ENCODE measurements around the gene SELENOS. TPM values are rescaled to one million over a fixed set of nuclear protein-coding genes. Genes with fewer than 3 reads are reported as not detected.

The SELENOS gene
- total RNA-seq, 2 experiments from 2014 or later, result 43.0 to 45.7 TPM

DNA sequence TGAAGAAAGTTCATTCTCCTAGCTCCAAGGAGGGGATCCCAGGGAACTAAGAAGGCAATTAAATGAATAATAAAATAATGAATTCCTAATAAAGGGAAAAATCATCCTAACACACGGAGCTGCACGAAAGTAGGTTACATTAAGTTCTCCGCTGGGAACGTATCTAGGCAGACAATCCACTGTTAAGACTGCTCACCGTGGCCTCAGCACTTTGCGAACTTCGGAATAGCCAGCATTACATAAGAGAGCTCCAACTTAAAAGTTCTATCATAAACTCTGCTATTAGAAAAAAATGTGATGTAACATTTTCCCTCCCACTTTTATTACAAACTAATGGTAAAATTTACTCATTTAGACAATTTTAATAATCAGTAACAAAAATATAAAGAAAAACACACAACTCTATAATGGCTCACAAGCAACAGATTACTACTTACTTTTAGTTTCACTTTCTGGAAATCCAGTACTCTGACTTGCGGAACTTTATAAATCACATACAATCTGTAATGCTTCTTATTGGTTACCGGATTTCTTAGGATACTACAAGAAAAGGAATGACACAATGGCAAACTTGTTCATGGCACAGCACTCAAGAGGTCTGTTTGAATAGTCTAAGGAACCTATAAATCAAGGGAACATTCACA, 9.3 kb upstream of the SELENOS start:
- no peak overlapping the region for H3K4me3 Mint-ChIP-seq
- peak overlapping the region; percentile 19 for H3K27ac Mint-ChIP-seq
- ChIA-PET POLR2A (interaction anchor here (0.6 to 5.8 kb wide), 2 partner anchors 7 to 425 kb away, joined by 3 to 54 read pairs; partner anchors contain the start of gene SNRPA1), CTCF (interaction anchor here (1.2 to 5.5 kb wide), 2 partner anchors 12 to 355 kb away, joined by 7 to 40 read pairs; no protein-coding TSS in a partner anchor)
- no peaks in the 10 kb centered on the region for H3K27me3 Mint-ChIP-seq
- no peak for DNase-seq
- H3K9me3 Mint-ChIP-seq, result no peaks in the 10 kb centered on the region
- peaks cover 37% of the 10 kb centered on the region for H3K4me1 Mint-ChIP-seq
- peaks cover 78% of the 10 kb centered on the region for H3K36me3 Mint-ChIP-seq (ENCODE audit: low read depth)

DNA sequence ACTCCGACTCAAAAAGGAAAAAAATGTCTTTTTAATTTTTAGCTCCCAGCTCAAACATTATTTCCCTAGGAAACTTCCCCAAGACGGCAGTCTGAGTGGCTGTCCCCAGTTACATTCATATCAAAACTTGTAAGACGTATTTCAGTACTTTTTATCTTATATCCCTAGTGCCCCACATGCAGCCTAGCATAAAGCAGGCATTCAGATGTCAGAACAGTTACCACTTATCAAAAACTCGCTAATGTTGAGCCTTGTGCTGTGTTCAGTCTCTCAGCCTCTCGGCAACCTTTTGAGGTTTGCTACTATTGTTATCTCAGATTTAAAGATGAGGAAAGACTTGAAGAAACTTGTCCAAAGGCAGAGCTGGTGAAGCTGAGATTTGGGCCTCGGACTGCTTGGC, 6.6 kb upstream of the SELENOS start:
- H3K4me1 Mint-ChIP-seq, result peaks cover 21% of the 10 kb centered on the region
- no peak overlapping the region for H3K27ac Mint-ChIP-seq
- H3K4me3 Mint-ChIP-seq, result no peak overlapping the region
- no peaks in the 10 kb centered on the region for H3K9me3 Mint-ChIP-seq
- ChIA-PET POLR2A (interaction anchor here (1.0 to 5.8 kb wide), 3 partner anchors 10 to 37 kb away, joined by 3 to 54 read pairs (median 3); partner anchors contain the start of gene SNRPA1), CTCF (interaction anchor here (2.0 to 2.5 kb wide), 2 partner anchors 10 to 37 kb away, joined by 6 to 8 read pairs; no protein-coding TSS in a partner anchor)
- no peak for DNase-seq
- peaks cover 76% of the 10 kb centered on the region for H3K36me3 Mint-ChIP-seq (ENCODE audit: low read depth)
- no peaks in the 10 kb centered on the region for H3K27me3 Mint-ChIP-seq

DNA sequence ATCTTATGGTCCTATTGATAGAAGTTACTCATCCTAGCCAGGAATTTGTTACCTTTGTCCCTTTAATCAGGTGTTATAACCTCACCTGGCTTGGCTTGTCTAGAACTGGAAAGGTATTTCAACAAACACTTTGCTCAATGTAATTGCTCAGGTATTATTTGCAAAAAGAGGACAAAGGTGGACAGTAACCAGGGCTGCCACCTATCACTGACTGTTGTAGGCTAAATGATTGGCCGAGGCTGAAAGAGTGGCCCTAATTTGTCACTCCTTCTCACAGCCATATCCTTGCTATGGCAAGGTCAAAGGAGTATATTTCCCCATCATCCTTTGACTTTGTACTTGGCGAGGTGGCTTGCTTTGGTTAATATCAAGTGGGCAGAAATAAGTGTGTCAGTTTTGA, 2.7 kb upstream of the SELENOS start:
- ChIA-PET CTCF (interaction anchor here (1.0 to 3.2 kb wide), 2 partner anchors 9 to 14 kb away, joined by 3 to 22 read pairs; no protein-coding TSS in a partner anchor), POLR2A (interaction anchor here (1.4 to 1.7 kb wide), 2 partner anchors 9 to 14 kb away, joined by 6 to 8 read pairs; partner anchors contain the start of gene SNRPA1)
- H3K4me3 Mint-ChIP-seq, result no peak overlapping the region
- no peak for DNase-seq
- H3K27ac Mint-ChIP-seq, result no peak overlapping the region
- H3K36me3 Mint-ChIP-seq (ENCODE audit: low read depth), result peaks cover 57% of the 10 kb centered on the region
- no peaks in the 10 kb centered on the region for H3K27me3 Mint-ChIP-seq
- no peaks in the 10 kb centered on the region for H3K9me3 Mint-ChIP-seq
- peaks cover 24% of the 10 kb centered on the region for H3K4me1 Mint-ChIP-seq

DNA sequence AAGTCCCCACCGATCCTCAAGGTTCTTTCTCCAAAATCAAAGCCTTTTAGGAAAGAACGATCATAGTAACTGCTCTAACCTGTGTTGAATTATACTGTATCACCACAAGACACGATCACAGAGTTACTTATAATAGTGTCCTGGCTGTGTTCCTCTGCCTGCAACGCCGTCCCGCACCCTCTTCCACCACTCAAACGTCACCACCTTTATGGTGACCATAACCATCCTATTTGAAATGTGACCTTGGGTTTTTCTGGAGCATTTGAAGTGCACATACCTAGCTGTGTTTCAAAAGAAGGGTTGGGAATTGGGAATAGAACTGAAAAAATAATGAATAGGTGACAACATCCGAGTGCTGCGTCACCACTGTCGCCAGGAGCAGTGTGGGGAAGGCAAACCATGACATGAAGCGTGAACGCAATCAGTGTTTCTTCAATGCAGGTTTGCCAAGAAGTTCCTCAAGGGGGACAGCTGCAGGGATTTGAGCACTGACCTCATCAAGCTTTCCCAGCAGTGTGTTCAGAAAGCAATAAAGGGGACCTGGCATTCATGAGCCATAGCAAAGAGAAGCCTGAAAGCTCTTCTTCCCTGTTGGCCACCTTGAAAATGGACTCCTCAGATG, 769 bp upstream of the SELENOS start:
- Mint-ChIP-seq H3K9me3 (no peaks in the 10 kb centered on the region), H3K27ac (peak overlapping the region; percentile 52), H3K27me3 (no peaks in the 10 kb centered on the region), H3K4me3 (peak overlapping the region; percentile 77), H3K36me3 (ENCODE audit: low read depth) (peaks cover 62% of the 10 kb centered on the region), H3K4me1 (peaks cover 36% of the 10 kb centered on the region)
- ChIA-PET POLR2A (interaction anchor here (1.0 to 1.5 kb wide), 5 partner anchors 10 to 35 kb away, joined by 3 to 10 read pairs (median 4); partner anchors contain the start of gene SNRPA1), CTCF (interaction anchor here (1.0 to 3.2 kb wide), 3 partner anchors 11 to 364 kb away, joined by 3 to 22 read pairs (median 3); no protein-coding TSS in a partner anchor)
- DNase-seq, result no peak

DNA sequence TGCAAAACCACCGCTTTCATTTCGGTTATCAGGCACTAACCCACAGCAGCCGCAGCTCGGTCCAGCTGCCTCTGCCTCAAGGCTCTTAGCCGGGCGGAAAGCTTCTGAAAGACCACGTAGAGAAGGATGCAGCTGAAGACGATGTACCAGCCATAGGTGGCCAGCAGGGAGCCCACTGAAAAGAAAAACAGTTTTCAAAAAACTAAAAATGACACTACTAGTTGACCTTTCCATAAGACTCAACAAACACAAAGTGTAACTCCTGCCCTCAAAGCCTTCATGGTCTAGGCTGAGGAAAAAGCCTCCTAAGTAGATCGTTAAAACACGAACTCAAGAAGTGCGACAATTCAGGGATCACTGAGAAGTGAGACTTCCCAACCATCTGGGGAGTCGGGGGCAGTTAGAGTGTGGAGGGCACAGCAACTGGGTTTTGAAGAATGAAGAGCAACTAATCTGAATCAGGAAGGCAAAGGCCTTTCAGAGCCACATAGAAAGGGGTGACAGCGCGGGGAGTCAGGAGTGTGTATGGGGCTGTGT, 716 bp downstream of the SELENOS start:
- Mint-ChIP-seq H3K9me3 (no peaks in the 10 kb centered on the region), H3K36me3 (ENCODE audit: low read depth) (peaks cover 61% of the 10 kb centered on the region), H3K27me3 (no peaks in the 10 kb centered on the region), H3K4me1 (peaks cover 36% of the 10 kb centered on the region), H3K27ac (peak overlapping the region; percentile 86), H3K4me3 (peak overlapping the region; percentile 96)
- POLR2A ChIA-PET, result interaction anchor here (0.6 to 3.8 kb wide), 5 partner anchors 11 to 32 kb away, joined by 3 to 43 read pairs (median 4); partner anchors contain the start of gene SNRPA1
- CTCF ChIA-PET, result interaction anchor here (0.7 to 4.6 kb wide), 8 partner anchors 12 to 373 kb away, joined by 3 to 40 read pairs (median 4); no protein-coding TSS in a partner anchor
- DNase-seq, result peak; percentile 50

DNA sequence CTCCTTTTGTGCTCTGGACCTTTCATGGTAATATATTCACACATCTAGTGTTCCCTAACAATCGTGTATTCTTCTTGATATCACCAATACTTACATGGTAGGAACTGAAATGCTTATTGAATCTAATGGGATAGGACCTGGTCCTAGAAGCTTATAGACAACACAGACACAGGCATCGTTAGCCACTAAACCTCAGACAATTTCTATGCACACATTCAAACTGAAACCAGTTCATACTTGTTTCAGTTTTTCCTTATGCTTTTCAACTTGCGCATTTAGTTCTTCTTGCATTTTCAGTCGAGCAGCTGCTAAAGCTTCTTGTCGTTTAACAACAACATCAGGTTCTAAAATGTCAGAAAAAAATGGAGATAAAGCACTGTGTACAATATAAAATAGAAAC, 2.3 kb downstream of the SELENOS start:
- CTCF ChIA-PET, result interaction anchor here (0.8 to 4.6 kb wide), 9 partner anchors 13 to 366 kb away, joined by 3 to 40 read pairs (median 5); no protein-coding TSS in a partner anchor

DNA sequence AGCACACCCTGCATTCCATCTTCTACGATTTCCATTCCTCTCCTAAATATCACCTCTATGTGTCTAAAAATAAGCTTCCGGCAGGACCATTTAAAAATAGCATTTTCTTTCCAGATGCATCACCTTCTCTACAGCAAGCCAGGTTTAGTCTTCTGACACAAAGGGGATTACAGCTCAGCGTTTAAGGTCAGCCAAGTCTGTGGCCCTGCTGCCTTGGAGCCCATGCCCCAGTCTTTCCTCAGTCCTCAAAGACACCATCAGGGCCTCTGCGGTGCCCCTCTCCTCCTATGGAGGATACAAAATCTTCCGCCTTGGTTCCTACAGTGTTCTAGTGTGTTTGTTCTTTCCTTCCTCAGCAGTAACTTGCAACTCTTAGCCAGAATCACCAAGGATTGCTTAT, 3.8 kb downstream of the SELENOS start:
- H3K4me3 Mint-ChIP-seq, result no peak overlapping the region
- H3K9me3 Mint-ChIP-seq, result no peaks in the 10 kb centered on the region
- CTCF ChIA-PET, result interaction anchor here (0.6 to 4.6 kb wide), 3 partner anchors 15 to 265 kb away, joined by 3 to 40 read pairs (median 3); no protein-coding TSS in a partner anchor
- DNase-seq, result no peak
- no peak overlapping the region for H3K27ac Mint-ChIP-seq
- POLR2A ChIA-PET, result interaction anchor here (0.6 to 3.8 kb wide), 5 partner anchors 10 to 30 kb away, joined by 3 to 43 read pairs (median 3); partner anchors contain the start of genes CHSY1 and SNRPA1
- H3K27me3 Mint-ChIP-seq, result no peaks in the 10 kb centered on the region
- peaks cover 62% of the 10 kb centered on the region for H3K36me3 Mint-ChIP-seq (ENCODE audit: low read depth)
- H3K4me1 Mint-ChIP-seq, result peaks cover 36% of the 10 kb centered on the region

More for the DNA sequence above, 2.3 kb downstream of the SELENOS start:
- no peak for DNase-seq
- peak overlapping the region; percentile 96 for H3K4me3 Mint-ChIP-seq
- no peaks in the 10 kb centered on the region for H3K27me3 Mint-ChIP-seq
- H3K4me1 Mint-ChIP-seq, result peaks cover 36% of the 10 kb centered on the region
- POLR2A ChIA-PET, result interaction anchor here (1.2 to 3.8 kb wide), 2 partner anchors 20 to 35 kb away, joined by 3 to 43 read pairs; partner anchors contain the start of gene SNRPA1
- no peaks in the 10 kb centered on the region for H3K9me3 Mint-ChIP-seq
- H3K36me3 Mint-ChIP-seq (ENCODE audit: low read depth), result peaks cover 65% of the 10 kb centered on the region
- peak overlapping the region; percentile 50 for H3K27ac Mint-ChIP-seq

DNA sequence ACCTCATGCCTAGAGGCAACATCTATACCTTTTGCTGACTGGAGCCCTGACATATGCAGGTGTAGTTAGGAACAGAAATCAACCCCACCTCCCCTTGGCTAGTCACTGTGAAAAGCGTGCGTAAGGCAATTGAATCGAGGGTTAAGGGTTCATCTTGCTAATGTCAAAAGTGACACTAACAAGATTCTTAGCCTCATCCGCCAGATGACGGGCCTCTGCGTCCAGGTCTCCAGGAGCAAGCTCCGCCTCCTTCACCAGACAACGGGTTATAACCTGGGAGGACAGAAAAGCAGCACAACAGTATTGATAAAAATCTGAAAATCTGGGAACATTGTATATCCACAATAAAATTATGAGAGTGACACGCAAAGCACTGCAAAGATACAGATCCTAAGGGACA, 4.7 kb downstream of the SELENOS start:
- peaks cover 30% of the 10 kb centered on the region for H3K4me1 Mint-ChIP-seq
- ChIA-PET CTCF (interaction anchor here (1.5 to 4.6 kb wide), 2 partner anchors 16 to 256 kb away, joined by 3 to 40 read pairs; no protein-coding TSS in a partner anchor), POLR2A (interaction anchor here (0.7 to 0.9 kb wide), 2 partner anchors 13 to 20 kb away, joined by 3 to 4 read pairs; partner anchors contain the start of gene CHSY1)
- peaks cover 62% of the 10 kb centered on the region for H3K36me3 Mint-ChIP-seq (ENCODE audit: low read depth)
- H3K9me3 Mint-ChIP-seq, result no peaks in the 10 kb centered on the region
- H3K27ac Mint-ChIP-seq, result no peak overlapping the region
- no peak overlapping the region for H3K4me3 Mint-ChIP-seq
- no peaks in the 10 kb centered on the region for H3K27me3 Mint-ChIP-seq
- no peak for DNase-seq

DNA sequence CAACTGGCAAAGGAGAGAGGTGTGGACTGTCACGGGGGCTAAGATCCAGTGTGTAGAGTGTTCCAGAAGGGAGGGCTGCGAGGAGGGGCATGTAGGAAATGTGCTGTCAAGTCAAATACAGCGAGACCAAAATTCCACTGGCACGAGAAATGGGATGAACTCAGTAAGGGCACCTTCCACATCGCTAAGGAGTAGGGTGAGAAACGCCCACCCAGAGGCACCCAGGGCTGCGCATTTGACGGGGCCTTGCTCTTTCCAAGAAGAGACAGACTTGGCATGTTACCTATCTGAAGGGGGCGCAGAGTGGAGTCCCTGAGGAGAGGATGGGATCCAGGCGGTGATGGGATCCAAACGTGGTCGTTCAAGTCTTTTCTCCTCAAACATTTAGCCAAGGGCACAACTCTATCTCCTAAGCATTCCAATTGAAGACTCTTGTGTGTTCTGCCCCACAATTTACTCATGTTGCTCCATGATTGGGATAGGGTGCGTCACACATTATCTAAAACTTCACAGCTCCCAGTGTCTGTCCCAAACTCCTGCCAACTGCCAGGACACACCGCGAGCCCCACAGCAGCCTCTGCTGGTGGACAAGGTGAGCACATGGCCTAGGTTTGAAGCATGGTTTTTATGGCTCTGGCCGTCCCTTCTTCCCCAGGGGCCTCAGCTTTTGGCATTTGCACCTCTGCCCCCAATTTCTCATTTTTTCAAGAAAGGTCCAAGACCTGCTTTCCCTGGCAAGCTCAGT, 7.6 kb downstream of the SELENOS start:
- no peak for DNase-seq
- H3K27me3 Mint-ChIP-seq, result no peaks in the 10 kb centered on the region
- ChIA-PET CTCF (interaction anchor here (1.2 to 3.1 kb wide), 3 partner anchors 9 to 261 kb away, joined by 7 to 11 read pairs (median 7); no protein-coding TSS in a partner anchor), POLR2A (interaction anchor here (1.3 kb wide), 1 partner anchor 11 kb away, joined by 4 read pairs; no protein-coding TSS in a partner anchor)
- peaks cover 8% of the 10 kb centered on the region for H3K4me1 Mint-ChIP-seq
- H3K27ac Mint-ChIP-seq, result no peak overlapping the region
- peaks cover 47% of the 10 kb centered on the region for H3K36me3 Mint-ChIP-seq (ENCODE audit: low read depth)
- no peaks in the 10 kb centered on the region for H3K9me3 Mint-ChIP-seq
- H3K4me3 Mint-ChIP-seq, result no peak overlapping the region

DNA sequence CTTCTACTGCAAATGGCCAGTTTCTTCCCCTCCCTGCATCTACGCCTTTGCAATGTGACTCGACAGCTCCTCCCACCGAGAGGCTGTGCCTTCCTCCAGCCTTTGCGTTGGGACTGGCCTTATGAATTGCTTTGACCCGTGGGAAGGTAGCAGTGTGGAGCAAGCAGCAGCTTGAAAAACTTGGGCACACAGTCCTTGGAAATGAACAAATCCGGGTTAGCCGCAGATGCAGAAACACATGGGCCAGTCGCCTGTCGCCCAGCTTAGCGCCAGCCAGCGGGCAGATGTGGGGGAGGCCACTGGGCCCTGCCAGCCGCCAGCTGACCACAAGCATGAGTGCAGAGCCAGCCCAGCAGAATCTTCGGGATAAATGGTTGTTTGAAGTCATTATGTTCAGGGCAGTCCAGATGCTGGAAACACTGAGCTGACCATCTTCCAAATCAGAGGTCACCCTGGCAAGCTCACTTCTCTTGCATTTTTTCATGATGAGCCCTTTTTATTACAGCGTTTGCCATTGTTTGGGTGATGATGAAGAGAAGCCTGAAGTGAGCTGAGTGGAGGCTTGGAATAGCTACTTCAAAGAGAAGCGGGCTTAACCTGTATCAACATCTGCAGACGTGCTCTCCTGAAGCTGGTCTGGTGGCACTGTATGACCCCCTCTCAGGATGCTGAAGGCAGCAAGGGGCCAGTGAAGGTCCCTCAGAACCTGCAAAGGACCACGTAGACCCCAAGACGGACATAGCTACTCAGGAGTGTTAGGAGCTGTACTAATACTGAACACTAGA, 9.8 kb downstream of the SELENOS start:
- ChIA-PET POLR2A (interaction anchor here (0.9 to 1.9 kb wide), 4 partner anchors 9 to 177 kb away, joined by 3 to 8 read pairs (median 6); partner anchors contain the start of gene SNRPA1), CTCF (interaction anchor here (0.6 to 3.2 kb wide), 6 partner anchors 9 to 349 kb away, joined by 3 to 11 read pairs (median 4); partner anchors contain the start of gene LRRK1)
- Mint-ChIP-seq H3K4me3 (no peak overlapping the region), H3K27ac (no peak overlapping the region), H3K36me3 (ENCODE audit: low read depth) (peaks cover 26% of the 10 kb centered on the region), H3K9me3 (no peaks in the 10 kb centered on the region), H3K4me1 (peaks cover 3% of the 10 kb centered on the region), H3K27me3 (peaks cover 2% of the 10 kb centered on the region)
- DNase-seq, result no peak

DNA sequence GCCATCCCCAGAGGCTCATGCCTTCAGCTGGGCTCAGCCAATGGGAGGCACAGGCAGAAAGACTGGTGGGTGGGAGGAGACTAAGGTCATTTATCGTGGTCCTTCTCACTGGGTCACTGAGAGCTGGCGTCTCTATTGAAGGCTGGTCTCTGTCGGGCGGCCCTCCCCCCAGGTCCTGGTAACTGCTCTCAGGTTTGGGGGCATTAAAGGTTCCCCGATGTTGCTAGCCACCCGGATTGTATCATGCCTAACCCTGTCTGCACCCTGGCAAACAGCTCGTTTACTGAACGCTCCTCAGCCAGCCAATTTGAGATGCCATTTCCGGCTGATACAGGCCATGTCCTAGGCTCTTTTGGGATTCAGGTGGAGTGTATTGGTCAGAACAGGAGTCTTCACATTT, 10.5 kb downstream of the SELENOS start:
- peaks cover 20% of the 10 kb centered on the region for H3K36me3 Mint-ChIP-seq (ENCODE audit: low read depth)

More for the DNA sequence above, 10.5 kb downstream of the SELENOS start:
- Mint-ChIP-seq H3K4me3 (no peak overlapping the region), H3K9me3 (no peaks in the 10 kb centered on the region), H3K27me3 (peaks cover 2% of the 10 kb centered on the region), H3K4me1 (peaks cover 3% of the 10 kb centered on the region), H3K27ac (no peak overlapping the region)
- ChIA-PET POLR2A (interaction anchor here (1.3 to 1.9 kb wide), 3 partner anchors 8 to 28 kb away, joined by 4 to 8 read pairs (median 7); partner anchors contain the start of gene SNRPA1), CTCF (interaction anchor here (1.5 to 3.2 kb wide), 3 partner anchors 8 to 258 kb away, joined by 4 to 11 read pairs (median 9); no protein-coding TSS in a partner anchor)
- no peak for DNase-seq
